A673 (cell line): ENCODE measurements around the gene TBRG4. TPM values are rescaled to one million over a fixed set of nuclear protein-coding genes. Genes with fewer than 3 reads are reported as not detected.

Source experiments
- BruUV-seq: library from RNA; stranded (reverse); fragments of 400-500 nt; replicated peaks from 2 replicates; lab custom pipeline; 2021; lab: Mats Ljungman, UMichigan
- CTCF ChIA-PET: fragments of 300-600 bp; sonication (Branson Sonifier 250); formaldehyde crosslinking; loops from one replicate; lab custom pipeline; 2022; ENCODE audit warnings: antibody characterized with exemption; lab: Charles Lee
- POLR2A ChIA-PET: fragments of 300-600 bp; sonication (Branson Sonifier 250); formaldehyde crosslinking; loops from one replicate; lab custom pipeline; 2022; ENCODE audit warnings: antibody characterized with exemption; ENCODE audit not compliant: low non-redundant PET; lab: Charles Lee
- DNase-seq: peaks from one replicate; pipeline ENCODE4 v3.0.0-alpha.2; 2015; ENCODE audit warnings: low spot score
- H3K27ac ChIP-seq: fragments of 200-600 bp; sonication (generic); 2 replicates; pipeline ENCODE4 v1.5.1; 2016; ENCODE audit warnings: mixed run types, low read depth, mild to moderate bottlenecking, mixed read lengths, antibody characterized with exemption, low read length; ENCODE audit not compliant: poor library complexity, severe bottlenecking
- H3K27me3 ChIP-seq: fragments of 200-600 bp; sonication (generic); replicated peaks from 2 replicates; pipeline ENCODE4 v1.6.1; 2017; ENCODE audit warnings: mixed run types, low read depth, mild to moderate bottlenecking, mixed read lengths, antibody characterized with exemption, low read length; ENCODE audit not compliant: insufficient read depth, poor library complexity
- H3K36me3 ChIP-seq: fragments of 200-600 bp; sonication (generic); 2 replicates; pipeline ENCODE4 v1.6.1; 2016; ENCODE audit warnings: mixed run types, mild to moderate bottlenecking, mixed read lengths, antibody characterized with exemption, low read length; ENCODE audit not compliant: insufficient read depth, poor library complexity, severe bottlenecking
- H3K4me1 ChIP-seq: fragments of 200-600 bp; sonication (generic); 2 replicates; pipeline ENCODE4 v1.6.1; 2017; ENCODE audit warnings: mixed run types, mild to moderate bottlenecking, mixed read lengths, antibody characterized with exemption, low read length; ENCODE audit not compliant: insufficient read depth, poor library complexity, severe bottlenecking
- H3K4me3 ChIP-seq: fragments of 200-600 bp; sonication (generic); 2 replicates; pipeline ENCODE4 v1.5.1; 2016; ENCODE audit warnings: low read depth, mixed run types, mild to moderate bottlenecking, mixed read lengths, low read length; ENCODE audit not compliant: poor library complexity, severe bottlenecking
- H3K9me3 ChIP-seq: fragments of 200-600 bp; sonication (generic); 2 replicates; pipeline ENCODE4 v1.6.1; 2016; ENCODE audit warnings: mixed run types, low read depth, mild to moderate bottlenecking, mixed read lengths, antibody characterized with exemption, low read length; ENCODE audit not compliant: poor library complexity, severe bottlenecking
- CTCF ChIP-seq: fragments of 300-800, 200-600 bp; sonication (generic); conservative IDR thresholded peaks from 2 replicates; pipeline ENCODE4 v1.5.1; 2017; ENCODE audit warnings: low read depth, mild to moderate bottlenecking, antibody characterized with exemption, low read length, moderate library complexity, mixed read lengths
- EZH2 ChIP-seq: fragments of 200-600 bp; sonication (generic); IDR thresholded peaks from 2 replicates; pipeline ENCODE4 v1.6.1; 2017; ENCODE audit warnings: borderline replicate concordance, low read depth, mild to moderate bottlenecking, mixed read lengths, antibody characterized with exemption, low read length; ENCODE audit not compliant: poor library complexity, severe bottlenecking
- intact Hi-C: fragments of 100-400 bp; cut with micrococcal nuclease; formaldehyde crosslinking; loops from one replicate; pipeline ENCODE4 v1.10.0; 2022; ENCODE audit not compliant: unreplicated experiment
- total RNA-seq: library from RNA; stranded (reverse); gene quantifications from 2 replicates; pipeline ENCODE4 v1.2.3, GENCODE V29; 2021

TBRG4 gene
- total RNA-seq, 1 experiment from 2014 or later, result 136 TPM

GRCh38 chr7:45074528-45075354 lies 36.8 kb downstream of the TBRG4 start:
- H3K27ac ChIP-seq, result no peak overlapping the region
- no peaks in the 10 kb centered on the region for H3K36me3 ChIP-seq
- BruUV-seq, result no TSS peak

GRCh38 chr7:45073786-45074527 lies 37.5 kb downstream of the TBRG4 start:
- CTCF ChIA-PET, result no interaction called here
- DNase-seq, result no peak
- H3K36me3 ChIP-seq, result peaks cover 4% of the 10 kb centered on the region

More at GRCh38 chr7:45074528-45075354, 36.8 kb downstream of the TBRG4 start:
- H3K9me3 ChIP-seq, result no peaks in the 10 kb centered on the region
- no peak for DNase-seq
- CTCF ChIA-PET, result no interaction called here
- TF ChIP-seq CTCF (no peak), EZH2 (no peak)
- H3K4me3 ChIP-seq, result no peak overlapping the region
- no peaks in the 10 kb centered on the region for H3K4me1 ChIP-seq
- intact Hi-C loops, result no loop called here
- no peaks in the 10 kb centered on the region for H3K27me3 ChIP-seq
- POLR2A ChIA-PET, result no interaction called here

More at GRCh38 chr7:45073786-45074527, 37.5 kb downstream of the TBRG4 start:
- POLR2A ChIA-PET, result no interaction called here
- intact Hi-C loops, result no loop called here
- no peaks in the 10 kb centered on the region for H3K4me1 ChIP-seq
- H3K4me3 ChIP-seq, result no peak overlapping the region
- no peaks in the 10 kb centered on the region for H3K27me3 ChIP-seq
- H3K9me3 ChIP-seq, result no peaks in the 10 kb centered on the region
- no peak overlapping the region for H3K27ac ChIP-seq
- TF ChIP-seq EZH2 (no peak), CTCF (no peak)
- BruUV-seq, result no TSS peak
